ENCODE results near the gene FREM3.

The FREM3 gene

GRCh38 chr4:143586080-143586479 lies 114.4 kb downstream of the FREM3 start:
- Histone ChIP-seq H3K4me2 (ENCODE audit: low read depth, low read length, poor library complexity, severe bottlenecking) (no peak overlapping the region), H3K4me3 (ENCODE audit: insufficient read depth, low read length, poor library complexity, severe bottlenecking) (no peak overlapping the region), H3K9ac (ENCODE audit: low read length) (no peak overlapping the region), H3K27me3 (ENCODE audit: low read length) (no peaks in the 10 kb centered on the region), H3F3A (ENCODE audit: insufficient read depth) (no peaks in the 10 kb centered on the region), H3K9me3 (ENCODE audit: insufficient read depth, low read length) (no peaks in the 10 kb centered on the region), H4K20me1 (ENCODE audit: low read depth, low read length) (no peaks in the 10 kb centered on the region), H3K9me2 (replicated peaks; ENCODE audit: insufficient read depth, low read length) (no peaks in the 10 kb centered on the region), H3K36me3 (ENCODE audit: low read length) (no peaks in the 10 kb centered on the region), H3K27ac (ENCODE audit: low read depth, low read length) (no peak overlapping the region), H3K79me2 (ENCODE audit: insufficient read depth, low read length) (no peaks in the 10 kb centered on the region), H2AFZ (ENCODE audit: low read depth, low read length, severe bottlenecking) (no peak overlapping the region)
- TF ChIP-seq CTCF (IDR thresholded peaks at IDR 0.05; ENCODE audit: insufficient read depth, low read length, poor library complexity, severe bottlenecking): no peak
- no peak for TF ChIP-seq EZH2phosphoT487 (conservative IDR thresholded peaks at IDR 0.05; ENCODE audit: low read length)

- no peaks in the 10 kb centered on the region for H3K9me2 ChIP-seq (replicated peaks; ENCODE audit: insufficient read depth, low read length)
- TF ChIP-seq EZH2phosphoT487 (conservative IDR thresholded peaks at IDR 0.05; ENCODE audit: low read length) (no peak), CTCF (IDR thresholded peaks at IDR 0.05; ENCODE audit: insufficient read depth, low read length, poor library complexity, severe bottlenecking) (no peak)
- no peaks in the 10 kb centered on the region for H3K9me3 ChIP-seq (ENCODE audit: insufficient read depth, low read length)
- H3K27ac ChIP-seq (ENCODE audit: low read depth, low read length): no peak overlapping the region
- no peak overlapping the region for H2AFZ ChIP-seq (ENCODE audit: low read depth, low read length, severe bottlenecking)
- H3K4me2 ChIP-seq (ENCODE audit: low read depth, low read length, poor library complexity, severe bottlenecking): no peak overlapping the region
- H3K79me2 ChIP-seq (ENCODE audit: insufficient read depth, low read length): no peaks in the 10 kb centered on the region
- H3K36me3 ChIP-seq (ENCODE audit: low read length): no peaks in the 10 kb centered on the region
- no peak overlapping the region for H3K4me3 ChIP-seq (ENCODE audit: insufficient read depth, low read length, poor library complexity, severe bottlenecking)
- no peaks in the 10 kb centered on the region for H4K20me1 ChIP-seq (ENCODE audit: low read depth, low read length)
- H3K9ac ChIP-seq (ENCODE audit: low read length): no peak overlapping the region
- H3K27me3 ChIP-seq (ENCODE audit: low read length): no peaks in the 10 kb centered on the region
- H3F3A ChIP-seq (ENCODE audit: insufficient read depth): no peaks in the 10 kb centered on the region
Measured at GRCh38 chr4:143585548-143585947, 114.9 kb downstream of the FREM3 start.

GRCh38 chr4:143581331-143581946 lies 119.0 kb downstream of the FREM3 start:
- no peak overlapping the region for H2AFZ ChIP-seq (ENCODE audit: low read depth, low read length, severe bottlenecking)
- no peaks in the 10 kb centered on the region for H4K20me1 ChIP-seq (ENCODE audit: low read depth, low read length)
- H3K9ac ChIP-seq (ENCODE audit: low read length): no peak overlapping the region
- no peaks in the 10 kb centered on the region for H3K9me2 ChIP-seq (replicated peaks; ENCODE audit: insufficient read depth, low read length)
- H3K27ac ChIP-seq (ENCODE audit: low read depth, low read length): no peak overlapping the region
- H3K79me2 ChIP-seq (ENCODE audit: insufficient read depth, low read length): no peaks in the 10 kb centered on the region
- no peaks in the 10 kb centered on the region for H3K27me3 ChIP-seq (ENCODE audit: low read length)
- no peak overlapping the region for H3K4me2 ChIP-seq (ENCODE audit: low read depth, low read length, poor library complexity, severe bottlenecking)
- H3K4me3 ChIP-seq (ENCODE audit: insufficient read depth, low read length, poor library complexity, severe bottlenecking): no peak overlapping the region
- H3K9me3 ChIP-seq (ENCODE audit: insufficient read depth, low read length): no peaks in the 10 kb centered on the region
- H3K36me3 ChIP-seq (ENCODE audit: low read length): no peaks in the 10 kb centered on the region
- TF ChIP-seq EZH2phosphoT487 (conservative IDR thresholded peaks at IDR 0.05; ENCODE audit: low read length): no peak
- TF ChIP-seq CTCF (IDR thresholded peaks at IDR 0.05; ENCODE audit: insufficient read depth, low read length, poor library complexity, severe bottlenecking): no peak
- H3F3A ChIP-seq (ENCODE audit: insufficient read depth): no peaks in the 10 kb centered on the region

Data from SU-DHL-6 (cell line).